Esophagus squamous epithelium (tissue), 4 donors: Measurements from ENCODE around the gene RSAD1.

Experiments used
- POLR2A ChIP-seq, 4 donors: fragments of 450-650 bp; IDR thresholded peaks; one replicate each; pipeline ENCODE4 v1.6.1; 2017; ENCODE audit warnings: antibody characterized with exemption in 4 of 4, mild to moderate bottlenecking in 4 of 4, moderate library complexity in 3 of 4
- TF ChIP-seq, protein P1 (sequence below), 6 experiments: fragments of 450-650 bp in 4 of 6; fragments of 200-600 bp in 2 of 6; sonication (generic) in 2 of 6; IDR thresholded peaks; one replicate each; pipeline ENCODE4 v1.5.1; 2016 to 2019; ENCODE audit warnings: antibody characterized with exemption in 6 of 6, mild to moderate bottlenecking in 4 of 6, moderate library complexity in 4 of 6

DNA sequence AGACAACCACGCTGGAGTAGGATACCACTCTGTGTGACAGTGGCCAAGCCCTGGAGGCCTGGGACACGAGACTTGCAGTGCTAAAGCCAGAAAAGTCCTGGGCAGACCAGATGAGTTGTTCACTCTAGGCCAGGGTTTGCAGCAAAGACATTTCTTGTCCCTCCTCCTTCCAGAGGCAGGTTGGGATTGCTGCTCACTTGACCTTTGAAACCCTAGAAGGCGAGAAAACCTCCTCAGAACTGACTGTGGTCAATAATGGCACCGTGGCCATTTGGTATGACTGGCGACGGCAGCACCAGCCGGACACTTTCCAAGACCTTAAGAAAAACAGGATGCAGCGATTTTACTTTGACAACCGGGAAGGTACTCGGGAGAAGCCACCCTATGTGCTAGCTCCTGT lies 44.1 kb downstream of the RSAD1 start:
- TF ChIP-seq, protein P1, sequence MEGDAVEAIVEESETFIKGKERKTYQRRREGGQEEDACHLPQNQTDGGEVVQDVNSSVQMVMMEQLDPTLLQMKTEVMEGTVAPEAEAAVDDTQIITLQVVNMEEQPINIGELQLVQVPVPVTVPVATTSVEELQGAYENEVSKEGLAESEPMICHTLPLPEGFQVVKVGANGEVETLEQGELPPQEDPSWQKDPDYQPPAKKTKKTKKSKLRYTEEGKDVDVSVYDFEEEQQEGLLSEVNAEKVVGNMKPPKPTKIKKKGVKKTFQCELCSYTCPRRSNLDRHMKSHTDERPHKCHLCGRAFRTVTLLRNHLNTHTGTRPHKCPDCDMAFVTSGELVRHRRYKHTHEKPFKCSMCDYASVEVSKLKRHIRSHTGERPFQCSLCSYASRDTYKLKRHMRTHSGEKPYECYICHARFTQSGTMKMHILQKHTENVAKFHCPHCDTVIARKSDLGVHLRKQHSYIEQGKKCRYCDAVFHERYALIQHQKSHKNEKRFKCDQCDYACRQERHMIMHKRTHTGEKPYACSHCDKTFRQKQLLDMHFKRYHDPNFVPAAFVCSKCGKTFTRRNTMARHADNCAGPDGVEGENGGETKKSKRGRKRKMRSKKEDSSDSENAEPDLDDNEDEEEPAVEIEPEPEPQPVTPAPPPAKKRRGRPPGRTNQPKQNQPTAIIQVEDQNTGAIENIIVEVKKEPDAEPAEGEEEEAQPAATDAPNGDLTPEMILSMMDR (IDR thresholded peaks at IDR 0.05), result no peak
- TF ChIP-seq POLR2A (IDR thresholded peaks at IDR 0.05), result no peak
